ENCODE results near the gene PSAPL1.

The PSAPL1 gene

GRCh38 chr4:7416745-7417432, 17.8 kb downstream of the PSAPL1 start:
- DNase-seq = no peak

DNA sequence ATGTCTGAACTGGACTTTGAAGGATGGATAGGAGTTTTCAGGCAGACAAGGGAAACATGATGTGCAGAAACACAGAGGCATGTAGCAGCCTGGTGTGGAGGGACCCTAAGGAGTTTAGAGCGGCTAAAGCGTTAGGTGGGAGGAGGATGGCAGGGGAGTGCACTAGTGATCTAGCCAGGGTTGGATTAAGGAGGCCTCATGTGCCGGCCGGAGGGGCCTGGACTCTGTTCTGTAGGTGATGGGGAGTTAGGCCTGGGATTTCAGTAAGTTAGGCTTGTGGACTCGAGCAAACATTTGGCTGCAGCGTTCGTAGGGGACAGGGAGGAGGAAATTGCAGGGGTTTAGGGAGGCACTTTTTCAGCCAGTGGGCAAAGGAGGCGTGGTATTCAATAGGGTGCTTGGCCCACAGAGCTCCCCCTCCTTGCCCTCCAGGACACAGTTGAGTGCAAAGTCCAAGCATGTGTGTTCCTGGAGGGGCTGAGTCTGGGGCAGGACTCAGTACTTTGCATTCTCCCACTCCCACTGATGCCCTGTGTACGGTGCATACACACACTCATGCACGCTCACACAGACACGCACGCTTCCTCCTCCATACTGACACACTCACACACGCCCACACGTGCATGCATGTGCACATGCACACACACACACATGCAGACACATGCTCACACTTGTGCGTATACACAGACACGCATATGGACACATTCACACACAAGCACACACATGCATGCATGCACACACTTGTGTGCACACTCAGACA, 18.6 kb downstream of the PSAPL1 start:
- DNase-seq = no peak

- no peak for DNase-seq
Measured at GRCh38 chr4:7414736-7415510, 19.8 kb downstream of the PSAPL1 start.

DNA sequence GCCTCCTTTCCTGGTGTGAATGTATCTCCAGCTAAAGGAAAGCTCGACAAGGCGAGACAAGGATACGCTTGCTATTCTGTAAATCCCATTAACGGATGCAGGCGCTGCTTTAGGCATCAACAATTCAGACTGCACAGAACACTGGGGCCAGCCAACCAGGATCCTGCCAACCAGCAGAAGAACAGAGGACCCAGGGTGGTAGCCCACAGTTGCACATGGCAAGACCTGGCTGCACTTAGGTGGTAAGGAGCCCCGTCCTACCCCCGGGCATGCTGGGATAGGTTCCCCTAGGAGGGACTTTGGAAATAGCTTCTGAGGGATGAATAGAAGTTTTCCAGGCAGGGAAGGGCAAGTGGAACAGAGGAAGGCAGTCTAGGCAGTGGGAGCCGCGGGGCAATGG, 20.7 kb downstream of the PSAPL1 start:
- no peak for DNase-seq

- DNase-seq = no peak
Measured at GRCh38 chr4:7412554-7412912, 22.2 kb downstream of the PSAPL1 start.

- DNase-seq = no peak
Measured at GRCh38 chr4:7411896-7412553, 22.7 kb downstream of the PSAPL1 start.

GRCh38 chr4:7411491-7411890, 23.2 kb downstream of the PSAPL1 start:
- no peak for DNase-seq

DNA sequence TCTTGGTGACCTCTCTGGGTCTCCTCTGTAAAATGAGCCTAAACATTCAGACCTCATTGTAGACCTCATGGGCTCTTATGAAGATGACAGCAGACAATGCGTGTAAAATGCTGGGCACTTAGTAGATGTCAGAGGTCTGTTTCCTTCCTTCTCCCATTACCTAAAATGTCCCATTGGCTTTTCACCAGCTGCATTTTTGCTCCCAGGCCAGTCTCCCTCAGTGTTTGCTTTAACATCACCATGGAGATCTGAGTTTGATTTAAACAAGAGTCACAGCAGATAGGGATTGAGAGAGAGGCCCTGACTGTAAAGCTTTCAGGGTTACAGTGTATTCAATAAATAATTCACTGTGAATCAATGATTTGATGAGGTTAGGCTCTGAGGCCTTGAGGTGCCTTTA, 24.3 kb downstream of the PSAPL1 start:
- no peak for DNase-seq

GRCh38 chr4:7408166-7408565, 26.6 kb downstream of the PSAPL1 start:
- no peak for DNase-seq

DNA sequence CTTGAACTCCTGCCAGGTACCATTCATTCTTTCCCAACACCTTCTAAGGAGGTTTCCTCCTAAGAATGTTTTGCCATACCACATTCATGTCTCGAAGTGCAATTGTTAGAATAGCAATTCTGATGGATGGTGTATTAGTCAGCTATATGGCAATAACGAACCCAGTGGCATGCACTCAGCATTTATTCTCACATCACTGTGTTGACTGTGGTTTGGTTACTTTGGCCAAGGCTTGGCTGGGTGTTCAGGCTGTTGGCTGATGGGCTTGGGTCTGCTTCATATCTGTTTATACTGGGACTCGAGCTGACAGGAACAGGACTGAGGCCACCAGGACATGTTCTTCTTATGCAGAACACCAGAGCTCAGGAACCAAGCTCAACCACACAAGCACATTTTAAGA, 31.7 kb downstream of the PSAPL1 start:
- DNase-seq = no peak

DNA sequence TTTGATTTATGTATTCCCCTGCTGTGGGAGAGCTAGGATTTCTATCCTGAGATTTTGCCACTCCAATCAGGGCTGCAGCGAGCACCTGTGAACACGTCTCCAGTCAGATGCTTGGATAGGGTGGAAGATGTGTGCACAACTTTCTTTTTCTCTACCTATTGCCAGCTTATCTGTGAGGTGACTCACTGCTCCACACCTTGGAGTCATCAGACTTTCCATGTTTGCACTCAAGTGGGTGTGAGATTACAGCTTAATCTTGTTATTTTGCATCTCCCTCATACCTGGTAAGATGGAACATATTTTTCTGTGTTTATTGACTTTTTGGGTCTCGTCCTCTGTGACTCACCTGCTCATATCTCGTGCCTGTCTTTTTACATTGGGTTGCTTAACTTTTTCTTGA, 32.2 kb downstream of the PSAPL1 start:
- DNase-seq = no peak

DNA sequence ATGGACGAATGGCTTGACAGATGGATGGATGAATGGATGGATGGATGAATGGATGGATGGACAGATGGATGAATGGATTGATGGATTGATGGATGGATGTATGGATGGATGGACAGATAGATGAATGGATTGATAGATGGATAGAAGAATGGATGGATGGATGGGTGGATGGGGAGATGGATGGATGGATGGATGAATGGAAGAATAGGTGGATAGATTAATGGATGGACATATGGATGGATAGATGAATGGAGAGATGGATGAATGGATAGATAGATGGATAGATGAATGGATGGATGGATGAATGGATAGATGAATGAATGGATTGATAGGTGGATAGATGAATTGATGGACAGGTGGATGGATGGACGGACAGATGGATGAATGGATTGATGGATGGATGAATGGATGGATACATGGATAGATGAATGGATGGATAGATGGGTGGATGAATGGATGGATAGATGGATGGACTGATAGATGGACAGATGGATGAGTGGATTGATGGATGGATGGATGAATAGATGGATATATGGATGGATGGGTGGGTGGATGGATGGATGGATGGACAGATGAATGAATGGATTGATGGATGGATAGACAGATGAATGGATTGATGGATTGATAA, 33.9 kb downstream of the PSAPL1 start:
- DNase-seq = no peak

DNA sequence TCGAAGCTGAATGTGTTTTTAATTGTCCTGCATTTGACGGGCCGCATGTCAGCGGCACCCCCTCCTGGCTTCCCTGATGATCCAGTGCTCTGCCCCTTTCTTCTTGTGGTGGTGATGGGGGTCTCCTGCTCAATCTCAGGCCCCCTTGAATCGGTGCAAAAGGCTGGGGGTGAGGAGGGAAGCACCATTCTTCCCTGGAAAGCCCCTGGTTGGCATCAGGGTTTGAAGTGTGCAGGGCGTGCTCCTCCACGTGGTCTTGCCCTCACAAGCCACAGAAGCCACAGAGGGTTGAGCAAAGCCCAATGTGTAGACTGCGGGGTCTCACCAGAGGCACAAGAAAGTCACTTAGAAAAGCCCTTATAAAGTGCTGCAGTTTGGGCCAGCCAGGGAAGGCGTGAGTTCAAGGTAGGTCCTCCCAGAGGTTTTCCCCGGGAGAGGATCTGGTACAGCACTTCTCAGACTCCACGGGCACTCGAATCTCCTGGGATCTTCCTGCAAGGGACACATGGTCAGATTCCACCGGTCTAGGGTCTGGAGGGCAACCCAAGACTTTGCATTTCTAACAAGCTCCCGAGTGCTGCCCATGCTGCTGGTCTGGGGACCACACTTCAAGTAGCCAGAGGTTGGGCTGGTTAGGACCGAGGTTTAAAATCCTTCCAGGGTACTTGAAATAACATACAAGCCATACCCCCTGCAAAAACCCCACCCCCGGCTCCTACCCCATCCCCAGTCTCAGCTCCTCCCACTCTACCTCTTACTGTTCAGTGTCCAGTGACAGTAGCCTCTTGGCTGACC, 35.1 kb downstream of the PSAPL1 start:
- no peak for DNase-seq

DNA sequence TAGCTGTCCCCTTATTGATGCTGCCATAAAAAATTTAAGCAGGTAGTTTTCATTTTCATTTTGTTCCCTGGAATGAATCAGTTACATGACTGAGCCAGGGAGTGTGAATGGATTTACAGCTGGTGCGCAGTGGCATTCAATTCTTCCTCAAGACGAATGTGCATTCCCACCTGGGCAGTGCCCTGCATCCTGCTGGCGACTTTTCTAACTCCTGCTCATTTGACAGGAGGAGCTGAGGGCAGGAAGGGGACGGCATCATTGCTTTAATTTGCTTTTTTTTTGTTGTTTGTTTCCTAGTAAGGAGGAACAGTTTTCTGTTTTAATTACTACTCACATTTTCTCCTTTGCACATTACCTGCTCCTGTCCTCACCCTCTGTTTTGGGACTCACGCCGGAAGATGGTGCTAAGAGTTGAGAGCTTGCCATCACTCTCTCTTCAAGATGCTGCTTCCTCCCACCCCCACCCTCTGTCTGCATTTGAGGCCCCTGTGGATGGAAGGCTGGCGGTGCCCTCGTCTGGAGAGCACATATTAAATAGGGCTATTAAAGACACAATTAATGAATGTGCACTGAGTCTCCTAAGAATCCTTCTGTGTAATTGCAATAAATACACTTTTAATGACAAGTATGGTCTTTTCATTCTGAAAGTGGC, 35.8 kb downstream of the PSAPL1 start:
- DNase-seq = no peak

- no peak for DNase-seq
Measured at GRCh38 chr4:7398104-7398423, 36.7 kb downstream of the PSAPL1 start.

- no peak for DNase-seq
Measured at GRCh38 chr4:7397206-7398103, 37.3 kb downstream of the PSAPL1 start.

DNA sequence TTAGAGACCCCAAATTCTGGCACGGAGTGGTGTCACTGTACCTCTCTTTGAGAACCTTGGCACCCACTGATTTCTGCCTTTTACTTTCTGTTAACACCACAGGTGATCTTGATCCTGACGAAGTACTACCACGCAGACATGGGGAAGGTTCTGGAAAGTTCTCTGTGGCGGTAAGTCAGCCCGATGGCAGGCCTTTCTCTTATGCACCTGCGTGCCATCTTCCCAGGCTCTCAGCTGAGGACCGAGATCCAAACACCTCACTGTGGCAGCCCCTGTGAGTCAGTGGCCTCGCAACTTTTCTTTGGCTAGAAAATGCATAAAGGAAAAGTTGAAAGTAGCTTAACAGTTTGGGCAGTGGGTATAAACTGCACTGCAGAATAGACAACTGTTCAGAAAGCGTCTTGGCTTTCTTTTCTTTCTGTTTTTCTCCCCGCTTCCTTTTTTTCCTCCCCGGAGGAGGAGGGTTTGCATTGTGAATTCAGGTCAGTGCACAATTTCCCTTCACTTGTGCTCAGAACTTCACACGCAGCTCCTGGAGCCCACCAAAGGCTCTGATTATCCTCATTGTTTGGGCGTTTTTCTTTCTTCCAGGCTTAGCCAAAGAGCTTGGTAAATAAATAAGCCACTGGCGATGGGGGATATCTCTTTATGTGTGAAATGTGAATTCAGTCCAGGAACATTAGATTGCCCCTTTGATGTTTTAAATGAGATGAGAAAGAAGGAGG, 38.4 kb downstream of the PSAPL1 start:
- DNase-seq = no peak

- no peak for DNase-seq
Measured at GRCh38 chr4:7395645-7396044, 39.1 kb downstream of the PSAPL1 start.

- DNase-seq = no peak
Measured at GRCh38 chr4:7394681-7395451, 39.9 kb downstream of the PSAPL1 start.
